VCaP (cell line): Measurements from ENCODE around the gene RILP.
A peak's percentile ranks its signal among the peaks of the same experiment; 100 is the strongest.

Source experiments
- H3K27ac ChIP-seq: fragments of 450-650 bp; 2 replicates; pipeline ENCODE4 v1.5.1; 2017
- CTCF ChIP-seq: fragments of 450-650 bp; conservative IDR thresholded peaks from 2 replicates; pipeline ENCODE4 v1.5.1; 2017; ENCODE audit warnings: mild to moderate bottlenecking, moderate library complexity

Gene RILP

GRCh38 chr17:1645207-1646171 is 4.2 kb downstream of the RILP start, which contains the start of gene SCARF1:
Gene SCARF1, minus strand, starts transcription at chr17:1645732. Its CDS starts 35 bp downstream, at chr17:1645697.
- TF ChIP-seq CTCF, result no peak
- H3K27ac ChIP-seq, result no peak within 1 kb of the TSS

- no peak overlapping the region for H3K27ac ChIP-seq
- no peak for TF ChIP-seq CTCF
These were observed 5.0 kb downstream of the RILP start for GRCh38 chr17:1644493-1645206.

- peak overlapping the region; percentile 78 for H3K27ac ChIP-seq
- TF ChIP-seq CTCF, result no peak
These were observed 5.6 kb downstream of the RILP start for GRCh38 chr17:1643999-1644492.

GRCh38 chr17:1643293-1643998 is 6.2 kb downstream of the RILP start:
- peak overlapping the region; percentile 78 for H3K27ac ChIP-seq
- TF ChIP-seq CTCF, result peak; percentile 69

- 0 out of 2 replicates have a peak overlapping the region, but pooled peaks have one; percentile 24 for H3K27ac ChIP-seq
- TF ChIP-seq CTCF, result no peak
These were observed 8.6 kb downstream of the RILP start for GRCh38 chr17:1641065-1641403.

GRCh38 chr17:1640329-1641064 is 9.2 kb downstream of the RILP start:
- H3K27ac ChIP-seq, result peak overlapping the region; percentile 24; the same call in 1 of the 2 replicates
- no peak for TF ChIP-seq CTCF
